Measurements from ENCODE around the gene ULK2.

ULK2 gene

DNA sequence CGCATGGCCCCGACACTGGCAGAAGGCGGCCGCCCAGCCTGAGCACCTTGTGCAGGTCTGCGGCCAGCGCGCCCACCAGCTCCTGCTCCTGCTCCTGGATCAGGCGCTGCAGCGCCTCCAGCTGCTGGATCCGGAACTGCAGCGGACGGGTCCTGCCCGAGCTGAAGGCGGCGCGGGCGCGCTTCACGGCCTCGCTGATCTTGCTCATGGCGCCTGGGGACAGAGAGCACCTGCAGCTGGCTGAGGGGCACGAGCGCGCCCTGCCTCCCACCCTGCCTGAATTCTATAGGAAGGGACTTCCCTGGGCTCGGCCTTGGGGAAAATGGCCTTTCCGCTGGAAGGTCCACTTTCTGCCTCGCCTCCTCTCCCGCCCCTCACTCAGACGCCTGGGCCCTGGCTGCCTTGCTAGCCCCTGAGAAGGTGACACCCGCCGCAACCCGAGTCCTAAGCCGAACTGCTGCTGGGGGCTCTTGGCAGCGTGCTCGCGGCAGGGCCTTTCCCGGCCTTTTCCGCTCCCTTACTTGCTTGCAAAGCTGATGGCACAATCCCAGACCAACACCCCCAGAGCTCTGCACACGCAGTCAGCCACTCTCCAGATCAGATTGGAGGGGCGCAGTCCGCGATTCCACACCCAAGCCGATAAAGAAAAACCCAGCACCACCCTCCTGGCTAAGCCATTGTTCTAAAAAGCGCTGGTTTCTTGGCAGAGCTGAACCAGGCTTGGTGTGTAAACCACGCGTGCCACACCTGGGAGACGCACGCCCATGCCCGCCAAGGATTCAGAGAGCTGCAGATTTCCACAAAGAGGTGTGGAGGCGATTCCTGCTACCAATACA is 122.6 kb downstream of the ULK2 start:
- peak; percentile 91 for DNase-seq (ENCODE audit: low spot score)

DNA sequence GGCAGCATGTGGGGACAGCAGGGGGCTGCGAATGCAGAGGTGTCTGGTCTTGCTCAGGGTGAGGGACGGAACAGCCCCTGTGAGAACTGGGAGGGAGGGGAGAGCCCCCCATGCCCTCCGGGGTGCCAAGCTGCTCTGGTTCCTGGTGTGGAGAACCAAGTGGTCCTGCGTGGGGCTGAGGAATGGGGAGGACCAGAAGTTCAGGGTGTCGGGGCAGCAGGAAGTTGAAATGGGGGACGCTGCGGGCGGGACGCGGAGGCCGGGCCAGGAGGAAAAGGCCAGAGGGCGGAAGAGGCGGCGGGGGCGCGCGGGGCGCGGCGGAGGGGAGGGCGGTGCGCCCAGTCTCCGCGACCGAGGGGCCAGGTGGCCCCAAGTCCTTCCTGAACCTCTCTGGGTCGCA is 123.2 kb downstream of the ULK2 start:
- no peak for DNase-seq (ENCODE audit: low spot score)

More for the DNA sequence above, 122.6 kb downstream of the ULK2 start:
- TF ChIP-seq, protein P1, sequence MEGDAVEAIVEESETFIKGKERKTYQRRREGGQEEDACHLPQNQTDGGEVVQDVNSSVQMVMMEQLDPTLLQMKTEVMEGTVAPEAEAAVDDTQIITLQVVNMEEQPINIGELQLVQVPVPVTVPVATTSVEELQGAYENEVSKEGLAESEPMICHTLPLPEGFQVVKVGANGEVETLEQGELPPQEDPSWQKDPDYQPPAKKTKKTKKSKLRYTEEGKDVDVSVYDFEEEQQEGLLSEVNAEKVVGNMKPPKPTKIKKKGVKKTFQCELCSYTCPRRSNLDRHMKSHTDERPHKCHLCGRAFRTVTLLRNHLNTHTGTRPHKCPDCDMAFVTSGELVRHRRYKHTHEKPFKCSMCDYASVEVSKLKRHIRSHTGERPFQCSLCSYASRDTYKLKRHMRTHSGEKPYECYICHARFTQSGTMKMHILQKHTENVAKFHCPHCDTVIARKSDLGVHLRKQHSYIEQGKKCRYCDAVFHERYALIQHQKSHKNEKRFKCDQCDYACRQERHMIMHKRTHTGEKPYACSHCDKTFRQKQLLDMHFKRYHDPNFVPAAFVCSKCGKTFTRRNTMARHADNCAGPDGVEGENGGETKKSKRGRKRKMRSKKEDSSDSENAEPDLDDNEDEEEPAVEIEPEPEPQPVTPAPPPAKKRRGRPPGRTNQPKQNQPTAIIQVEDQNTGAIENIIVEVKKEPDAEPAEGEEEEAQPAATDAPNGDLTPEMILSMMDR (IDR thresholded peaks at IDR 0.05; ENCODE audit: extremely low read depth, missing control alignments): peak; percentile 88

DNA sequence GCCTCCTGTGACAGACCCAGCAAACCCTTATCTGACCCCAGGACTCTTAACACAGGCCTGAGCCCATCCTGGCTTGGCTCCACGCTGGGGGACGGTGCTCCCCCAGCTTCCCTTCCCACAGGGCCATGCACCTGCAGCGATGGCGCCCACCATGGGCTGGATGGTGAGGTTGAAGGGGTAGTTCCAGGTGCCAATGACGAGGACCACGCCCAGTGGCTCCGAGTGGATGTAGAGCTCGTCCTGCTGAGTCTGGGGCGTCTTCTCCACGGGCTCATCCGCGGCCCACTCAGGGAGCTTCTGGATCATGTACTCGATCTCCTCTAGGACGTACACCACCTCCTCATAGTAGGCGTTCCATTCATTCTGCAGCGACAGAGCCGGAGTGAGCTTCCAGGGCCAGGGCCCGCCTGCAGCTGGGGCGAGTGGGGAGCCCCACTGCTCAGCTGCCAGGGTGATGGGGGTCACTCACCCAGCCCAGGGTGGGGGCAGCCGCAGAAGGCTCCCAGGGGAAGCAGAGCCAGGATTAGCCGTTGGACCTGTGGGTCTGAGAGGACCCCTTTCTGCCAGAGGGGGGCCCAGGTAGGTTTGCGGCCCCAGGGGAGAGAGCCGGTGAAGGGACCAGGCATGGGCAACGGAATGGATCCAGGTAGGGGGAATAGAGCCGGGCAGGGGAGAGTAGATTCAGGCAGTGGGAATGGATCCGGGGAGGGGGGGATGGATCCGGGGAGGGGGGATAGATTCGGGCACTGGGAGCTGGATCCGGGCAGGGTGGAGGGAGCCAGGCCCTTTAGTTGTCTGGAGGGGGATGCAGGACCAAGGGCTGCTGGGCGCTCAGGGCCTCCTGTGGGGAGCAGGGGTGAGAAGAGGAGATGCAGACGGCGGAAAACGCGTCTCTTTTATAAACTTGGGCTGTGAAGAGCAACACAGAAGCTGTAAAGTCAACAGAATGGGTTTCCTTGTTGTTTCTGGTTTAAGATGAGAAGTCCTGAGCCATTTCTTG is 124.3 kb downstream of the ULK2 start:
- TF ChIP-seq, protein P1 (IDR thresholded peaks at IDR 0.05; ENCODE audit: extremely low read depth, missing control alignments): no peak
- DNase-seq (ENCODE audit: low spot score): no peak

More for the DNA sequence above, 123.2 kb downstream of the ULK2 start:
- TF ChIP-seq, protein P1 (IDR thresholded peaks at IDR 0.05; ENCODE audit: extremely low read depth, missing control alignments): no peak

DNA sequence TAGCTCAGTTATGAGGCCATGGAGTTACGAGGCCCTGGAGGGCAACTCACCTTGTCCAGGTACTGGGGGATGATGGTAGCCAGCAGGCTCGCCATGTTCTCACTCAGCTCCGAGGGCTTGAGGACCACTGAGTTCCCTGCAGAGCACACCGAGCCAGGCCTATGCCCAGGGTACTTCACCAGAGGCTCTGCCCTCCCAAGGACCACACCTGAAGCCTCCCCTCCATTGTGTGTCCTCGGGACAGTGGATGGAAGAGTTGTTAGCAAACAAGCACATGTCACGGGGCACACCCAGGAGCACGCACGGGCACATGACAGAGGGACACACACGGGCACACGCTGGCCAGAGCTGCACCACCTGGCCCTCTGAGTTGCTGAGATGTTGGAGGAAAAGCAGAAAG is 125.2 kb downstream of the ULK2 start:
- TF ChIP-seq, protein P1 (IDR thresholded peaks at IDR 0.05; ENCODE audit: extremely low read depth, missing control alignments): no peak
- no peak for DNase-seq (ENCODE audit: low spot score)

DNA sequence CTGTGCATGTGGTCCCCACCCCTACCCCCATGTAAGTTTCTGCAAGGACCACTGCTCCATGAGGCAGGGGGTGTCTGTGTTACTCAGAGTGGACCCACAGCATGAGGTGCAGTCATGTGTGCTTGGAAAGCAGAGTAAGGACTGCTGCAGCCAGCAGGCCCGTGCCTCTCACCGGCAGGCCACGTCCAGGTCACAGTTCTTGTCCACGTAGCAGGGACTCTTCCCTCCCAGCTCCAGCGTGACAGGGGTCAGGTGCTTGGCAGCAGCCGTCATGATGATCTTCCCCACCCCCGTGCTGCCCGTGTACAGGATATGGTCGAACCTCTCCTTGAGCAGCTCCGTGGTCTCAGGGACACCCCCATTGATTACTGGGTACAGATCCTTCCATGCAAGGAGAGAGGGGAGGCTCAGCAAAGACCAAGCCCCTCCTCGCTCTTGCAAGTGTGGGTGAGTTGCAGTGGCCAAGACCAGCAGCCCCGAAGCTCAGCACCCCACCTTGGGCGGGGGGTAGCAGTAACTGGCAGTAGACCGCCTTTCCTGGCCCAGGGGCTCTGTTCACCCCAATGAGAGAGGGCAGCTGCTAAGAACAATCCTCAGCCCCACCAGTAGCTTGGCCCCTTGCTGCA is 125.8 kb downstream of the ULK2 start:
- TF ChIP-seq, protein P1 (IDR thresholded peaks at IDR 0.05; ENCODE audit: extremely low read depth, missing control alignments): no peak
- DNase-seq (ENCODE audit: low spot score): no peak

DNA sequence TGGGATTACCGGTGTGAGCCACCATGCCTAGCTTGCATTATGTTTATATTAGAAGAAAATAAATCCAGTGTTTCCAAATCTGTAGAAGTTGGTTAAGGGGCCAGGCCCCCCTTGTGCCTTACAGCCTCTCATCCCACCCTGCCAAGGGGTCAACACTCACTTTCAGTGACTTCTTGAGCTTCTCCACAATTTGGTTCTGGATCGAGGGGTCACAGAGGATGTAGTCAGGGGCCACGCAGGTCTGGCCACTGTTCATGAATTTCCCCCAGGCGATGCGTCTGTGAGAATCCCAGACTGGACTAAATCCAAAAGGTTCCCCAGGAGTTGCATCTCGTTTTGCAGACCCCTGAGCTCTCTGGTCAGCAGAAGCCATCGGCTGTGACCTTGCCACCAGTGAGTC is 126.8 kb downstream of the ULK2 start:
- DNase-seq (ENCODE audit: low spot score): no peak
- TF ChIP-seq, protein P1 (IDR thresholded peaks at IDR 0.05; ENCODE audit: extremely low read depth, missing control alignments): no peak
